ENCODE results near the gene ABCB1. TPM values are rescaled to one million over a fixed set of nuclear protein-coding genes. Genes with fewer than 3 reads are reported as not detected.
"Not testable (repeated sequence)": the region's sequence is repeated elsewhere in the genome, so short reads cannot be mapped to it uniquely, and the experiment has no call there.

The ABCB1 gene
- polyA plus RNA-seq, 4 donors, result 0.79 to 21.9 (median 17.6) TPM

DNA sequence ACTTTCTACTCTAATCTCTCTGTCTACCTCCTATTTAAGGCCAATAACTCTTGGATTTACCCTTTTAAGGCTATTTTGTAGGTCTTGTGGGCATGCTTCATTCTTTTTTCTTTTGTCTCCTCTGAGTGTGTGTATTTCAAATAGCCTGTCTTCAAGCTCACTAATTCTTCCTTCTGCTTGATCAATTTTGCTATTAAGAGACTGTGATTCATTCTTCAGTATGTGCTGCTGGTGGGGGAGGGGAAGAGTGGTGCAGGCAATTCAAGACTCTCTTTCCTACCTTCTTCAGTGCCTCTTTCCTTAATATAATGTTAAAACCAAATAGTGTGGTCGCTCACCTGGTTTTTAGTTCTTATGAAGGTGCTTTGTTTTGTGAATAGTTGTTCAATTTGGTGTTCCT, 20.0 kb downstream of the ABCB1 start:
- no peak for DNase-seq (ENCODE audit: low read depth in 4 of 4, low spot score in 3 of 4)

DNA sequence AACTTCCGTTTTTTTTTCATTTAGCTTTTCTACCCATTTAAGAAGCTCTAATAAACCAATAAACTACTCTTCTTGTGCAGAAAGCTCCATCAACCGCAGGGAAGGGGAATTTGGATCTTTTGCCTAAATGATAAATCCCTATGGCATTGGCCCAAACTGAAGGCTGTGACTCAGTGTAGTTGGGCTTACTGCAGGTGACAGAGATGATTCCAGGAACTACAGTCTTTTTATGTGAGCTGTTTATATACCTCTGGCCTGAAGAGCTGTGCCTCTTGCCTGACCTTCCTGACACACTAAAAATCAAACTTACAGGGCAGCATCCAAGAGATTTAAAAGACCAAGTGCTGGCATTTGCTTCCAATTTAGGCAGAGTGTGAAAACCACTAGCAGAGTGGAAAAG, 25.2 kb downstream of the ABCB1 start:
- DNase-seq (ENCODE audit: low read depth in 4 of 4, low spot score in 3 of 4), result no peak

DNA sequence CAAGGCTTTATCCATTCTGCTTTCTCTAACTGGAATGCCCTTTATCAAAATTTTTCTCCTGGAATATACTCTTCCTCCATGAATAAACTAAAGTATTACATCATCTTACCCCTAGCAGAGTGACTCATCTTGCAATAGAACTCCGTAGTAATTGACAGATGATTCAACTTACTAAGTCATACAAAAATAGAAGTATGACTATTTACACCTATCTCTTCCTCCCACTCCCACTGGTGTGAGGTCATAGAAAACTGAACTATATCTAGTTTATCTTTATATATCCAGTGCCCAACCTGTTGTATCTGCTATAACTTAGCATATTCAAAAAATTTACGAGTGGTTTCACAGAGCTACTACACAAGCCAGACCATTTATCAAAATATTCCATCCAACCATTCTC, 26.1 kb downstream of the ABCB1 start:
- DNase-seq (ENCODE audit: low read depth in 4 of 4, low spot score in 3 of 4), result no peak

DNA sequence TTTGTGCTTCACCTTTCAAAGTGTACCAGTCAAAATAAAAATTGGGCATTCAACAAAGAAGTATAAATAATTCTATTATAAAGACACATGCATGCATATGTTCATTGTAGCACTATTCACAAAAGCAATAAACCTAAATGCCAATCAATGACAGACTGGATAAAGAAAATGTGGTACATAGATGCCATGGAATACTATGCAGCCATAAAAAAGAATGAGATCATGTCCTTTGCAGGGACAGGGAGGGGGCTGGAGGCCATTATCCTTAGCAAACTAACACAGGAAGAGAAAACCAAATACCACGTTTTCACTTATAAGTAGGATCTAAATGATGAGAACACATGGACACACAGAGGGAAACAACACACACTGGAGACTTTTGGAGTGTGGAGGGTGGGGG, 28.2 kb downstream of the ABCB1 start:
- DNase-seq (ENCODE audit: low read depth in 4 of 4, low spot score in 3 of 4), result not testable (repeated sequence)

DNA sequence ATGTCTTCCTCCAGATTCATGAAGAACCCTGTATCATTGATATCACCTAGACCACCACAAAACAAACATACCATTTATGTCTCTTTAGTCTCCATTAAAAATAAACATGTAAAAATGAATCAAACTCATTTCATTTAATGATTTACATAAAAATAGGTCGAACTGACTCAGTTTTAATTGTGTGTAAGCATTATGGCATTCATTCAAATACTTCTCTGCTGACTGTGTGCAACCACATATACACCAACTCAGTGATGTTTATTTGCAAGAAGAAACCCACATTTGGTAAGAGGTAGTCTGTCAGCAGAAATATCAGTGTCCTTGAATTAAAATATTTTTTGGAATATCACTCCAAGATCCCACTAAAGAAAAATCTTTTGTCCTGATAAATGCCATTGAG, 30.5 kb downstream of the ABCB1 start:
- no peak for DNase-seq (ENCODE audit: low read depth in 4 of 4, low spot score in 3 of 4)

DNA sequence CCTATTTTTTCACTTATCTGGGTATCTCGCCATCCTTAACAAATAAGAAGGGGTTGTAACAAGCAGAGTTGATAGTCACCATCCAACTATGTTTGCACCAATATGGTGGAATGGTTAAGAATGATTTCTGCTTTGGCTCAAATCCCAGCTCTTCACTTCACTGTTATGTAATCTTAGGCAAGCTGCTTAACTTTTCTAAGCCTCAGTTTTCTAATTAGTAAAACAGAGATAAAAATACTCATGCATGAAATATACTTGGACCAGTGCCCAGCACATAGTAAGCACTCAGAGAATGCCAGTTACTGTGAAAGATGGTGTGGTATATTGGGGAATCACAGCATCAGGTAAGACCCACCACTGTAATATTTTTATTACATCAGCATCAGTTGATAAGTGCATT, 33.6 kb downstream of the ABCB1 start:
- DNase-seq (ENCODE audit: low read depth in 4 of 4, low spot score in 3 of 4), result no peak

DNA sequence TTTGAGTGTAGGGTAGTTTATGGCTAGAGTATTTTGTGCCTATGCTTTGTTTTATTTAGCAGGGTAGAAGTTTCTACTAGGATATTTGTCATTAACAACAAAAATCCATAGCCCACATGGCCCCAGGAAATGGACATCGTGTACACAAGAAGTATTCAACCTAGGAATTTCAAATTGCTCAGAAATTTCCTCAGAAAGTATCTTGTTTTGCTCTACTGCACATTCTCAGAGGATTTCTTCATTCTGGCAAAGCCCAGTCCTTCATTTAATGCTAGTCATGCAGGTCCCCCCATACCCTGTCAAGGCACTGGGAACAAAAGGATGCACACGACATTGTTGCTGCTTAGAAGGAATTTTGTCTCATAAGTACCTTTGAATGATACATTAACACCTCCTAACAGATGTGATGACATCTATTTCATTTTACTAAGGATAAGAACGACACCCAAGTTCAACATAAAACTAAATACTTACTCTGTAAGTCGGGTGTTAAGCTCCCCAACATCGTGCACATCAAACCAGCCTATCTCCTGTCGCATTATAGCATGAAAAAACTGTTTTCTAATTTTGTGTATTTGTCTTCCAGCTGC, 34.3 kb downstream of the ABCB1 start:
- no peak for DNase-seq (ENCODE audit: low read depth in 4 of 4, low spot score in 3 of 4)

DNA sequence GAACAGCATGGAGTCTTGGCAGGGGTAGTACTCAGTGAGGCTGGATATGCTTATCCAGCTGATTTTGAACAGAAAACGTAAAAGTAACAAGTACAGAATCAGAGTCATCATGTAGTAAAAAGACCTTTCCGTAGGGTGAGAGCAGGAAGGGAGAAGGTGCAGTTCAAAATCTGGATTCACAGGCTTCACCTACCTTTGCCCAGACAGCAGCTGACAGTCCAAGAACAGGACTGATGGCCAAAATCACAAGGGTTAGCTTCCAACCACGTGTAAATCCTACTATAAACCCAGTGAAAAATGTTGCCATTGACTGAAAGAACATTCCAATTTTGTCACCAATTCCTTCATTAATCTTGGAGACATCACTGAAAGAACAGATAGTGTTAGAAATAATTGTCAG, 34.8 kb downstream of the ABCB1 start:
- DNase-seq (ENCODE audit: low read depth in 4 of 4, low spot score in 3 of 4), result no peak

DNA sequence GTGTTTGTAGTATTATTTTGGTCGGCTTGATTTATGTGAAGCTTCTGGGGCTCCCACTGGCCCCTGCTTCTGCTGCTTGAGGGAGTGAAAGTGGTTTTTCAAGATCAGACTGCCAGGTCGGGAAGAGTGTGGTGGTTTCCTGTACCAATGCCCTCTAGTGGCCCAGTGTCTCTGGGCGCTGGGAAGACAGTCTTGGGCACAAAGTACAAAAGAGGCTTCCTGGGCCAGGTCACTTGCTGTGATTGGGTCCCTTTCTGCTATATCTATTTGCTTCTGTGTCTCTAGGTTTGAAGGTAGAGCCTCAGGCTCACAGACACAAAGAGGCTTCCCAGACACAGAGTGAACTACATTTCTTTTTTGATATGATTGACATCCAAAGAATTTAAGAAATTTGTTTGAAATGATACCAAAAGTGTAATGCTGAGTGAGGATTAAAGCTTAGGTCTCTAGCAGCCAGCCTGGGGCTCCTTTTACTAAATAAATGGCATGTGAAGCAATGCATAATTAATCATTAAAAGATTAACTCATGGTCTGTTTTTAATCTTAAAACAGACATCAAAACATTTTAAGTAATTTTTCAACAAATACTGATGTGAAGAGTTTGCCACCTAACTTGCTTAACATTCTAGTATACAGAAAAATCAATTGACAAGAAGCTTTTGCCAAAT, 36.3 kb downstream of the ABCB1 start:
- DNase-seq (ENCODE audit: low read depth in 4 of 4, low spot score in 3 of 4), result peak in 1 of 4 donors; percentile 25

DNA sequence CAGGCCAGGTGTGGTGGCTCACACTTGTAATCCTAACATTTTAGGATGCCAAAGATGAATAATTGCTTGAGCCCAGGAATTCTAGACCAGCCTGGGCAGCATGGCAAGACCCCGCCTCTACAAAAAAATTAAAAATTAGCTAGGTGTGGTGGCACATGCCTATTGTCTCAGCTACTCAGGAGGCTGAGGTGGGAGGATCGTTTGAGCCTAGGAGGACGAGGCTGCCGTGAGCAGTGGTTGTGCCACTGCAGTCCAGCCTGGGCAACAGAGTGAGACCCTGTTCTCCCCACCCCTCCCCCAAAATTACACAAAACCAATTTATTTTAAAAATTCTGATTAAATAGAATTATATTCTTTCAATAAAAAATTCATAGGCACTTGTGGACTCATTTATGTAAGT, 39.0 kb downstream of the ABCB1 start:
- DNase-seq (ENCODE audit: low read depth in 4 of 4, low spot score in 3 of 4), result no peak

DNA sequence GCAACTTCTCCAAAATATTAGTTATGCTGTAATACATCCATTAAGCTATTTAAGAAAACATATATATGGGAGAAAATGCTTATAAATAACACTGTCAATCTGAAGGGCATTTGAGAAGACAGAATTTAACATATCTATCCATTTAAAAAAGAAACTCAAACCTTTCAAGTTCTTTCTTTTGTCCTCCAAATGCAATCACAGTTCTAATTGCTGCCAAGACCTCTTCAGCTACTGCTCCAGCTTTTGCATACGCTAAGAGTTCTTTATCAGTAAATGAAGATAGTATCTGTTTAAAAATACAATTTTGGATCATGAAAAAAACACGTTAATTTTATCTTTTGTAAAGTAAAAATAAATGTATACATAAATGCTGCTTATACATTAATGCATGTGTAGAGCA, 39.6 kb downstream of the ABCB1 start:
- DNase-seq (ENCODE audit: low read depth in 4 of 4, low spot score in 3 of 4), result no peak

DNA sequence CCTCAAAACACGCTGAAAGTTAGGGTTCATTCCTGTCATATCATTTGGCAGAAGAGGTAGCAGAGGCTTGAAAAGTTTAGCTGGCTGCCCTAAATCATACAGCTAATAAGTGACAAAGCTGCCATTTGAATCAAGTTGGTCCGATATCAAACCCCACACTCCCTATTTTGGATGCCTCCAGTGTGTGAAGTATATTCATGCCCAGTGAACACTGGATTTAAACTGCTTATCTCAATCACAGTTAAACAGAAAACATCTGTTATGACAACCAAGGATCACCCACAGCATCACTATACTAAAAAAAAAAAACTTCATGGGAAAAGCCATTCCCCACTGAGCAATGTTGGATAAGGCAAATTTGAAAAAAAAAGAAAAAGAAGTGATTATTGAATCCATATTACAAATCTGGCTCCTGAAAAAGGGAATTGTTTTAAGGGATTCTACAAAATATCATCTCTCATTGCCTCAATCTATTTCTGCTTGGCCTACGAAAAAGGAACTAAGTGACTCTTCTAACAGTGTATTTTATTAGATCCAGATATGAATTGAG, 48.3 kb downstream of the ABCB1 start:
- DNase-seq (ENCODE audit: low read depth in 4 of 4, low spot score in 3 of 4), result no peak

DNA sequence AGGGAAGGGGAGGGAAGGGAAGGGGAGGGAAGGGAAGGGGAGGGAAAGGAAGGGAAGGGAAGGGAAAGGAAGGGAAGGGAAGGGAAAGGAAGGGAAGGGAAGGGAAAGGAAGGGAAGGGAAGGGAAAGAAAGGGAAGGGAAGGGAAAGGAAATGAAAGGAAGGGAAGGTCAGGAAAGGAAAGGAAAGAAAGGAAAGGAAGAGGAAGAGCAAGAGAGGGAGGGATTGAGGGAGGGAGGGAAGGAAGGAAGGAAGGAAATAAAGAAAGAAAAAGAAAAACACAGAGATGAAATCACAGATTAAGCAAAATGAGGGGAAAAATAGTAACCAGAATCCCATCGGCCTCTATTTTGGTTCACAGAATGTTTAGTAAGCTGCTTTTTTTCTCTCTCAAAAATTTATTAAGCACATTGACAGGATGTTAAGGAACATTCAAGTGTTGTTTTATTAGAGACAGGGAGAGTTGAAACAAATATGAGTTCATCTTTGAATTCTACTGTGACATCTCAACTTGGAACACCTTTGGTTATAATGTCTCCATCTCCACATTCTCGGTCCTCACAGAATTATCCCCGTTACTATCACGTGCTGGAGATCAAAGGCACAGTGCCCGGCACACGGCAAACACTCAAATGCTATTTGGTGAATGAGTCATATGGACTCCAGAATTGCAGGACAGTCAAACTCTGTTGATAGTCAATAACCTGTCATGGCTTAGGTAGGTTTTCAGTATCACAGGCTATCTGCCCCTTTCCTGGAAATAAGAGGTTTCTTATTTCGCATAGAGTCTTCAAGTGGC, 52.4 kb downstream of the ABCB1 start:
- no peak for DNase-seq (ENCODE audit: low read depth in 4 of 4, low spot score in 3 of 4)

DNA sequence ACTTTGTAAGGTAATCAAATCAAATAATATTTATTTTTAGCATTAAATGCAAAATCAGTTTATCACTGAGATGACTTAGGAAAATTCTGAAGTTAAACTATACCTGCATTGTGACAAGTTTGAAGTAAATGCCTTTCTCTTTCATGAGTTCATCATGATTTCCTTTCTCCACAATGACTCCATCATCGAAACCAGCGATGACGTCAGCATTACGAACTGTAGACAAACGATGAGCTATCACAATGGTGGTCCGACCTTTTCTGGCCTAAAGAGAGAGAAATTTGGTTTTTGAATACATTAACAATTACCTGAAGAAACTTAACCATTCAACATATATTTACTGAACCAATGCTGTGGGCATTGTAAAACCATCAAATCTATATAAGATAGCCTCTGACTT, 54.9 kb downstream of the ABCB1 start:
- DNase-seq (ENCODE audit: low read depth in 4 of 4, low spot score in 3 of 4), result no peak

DNA sequence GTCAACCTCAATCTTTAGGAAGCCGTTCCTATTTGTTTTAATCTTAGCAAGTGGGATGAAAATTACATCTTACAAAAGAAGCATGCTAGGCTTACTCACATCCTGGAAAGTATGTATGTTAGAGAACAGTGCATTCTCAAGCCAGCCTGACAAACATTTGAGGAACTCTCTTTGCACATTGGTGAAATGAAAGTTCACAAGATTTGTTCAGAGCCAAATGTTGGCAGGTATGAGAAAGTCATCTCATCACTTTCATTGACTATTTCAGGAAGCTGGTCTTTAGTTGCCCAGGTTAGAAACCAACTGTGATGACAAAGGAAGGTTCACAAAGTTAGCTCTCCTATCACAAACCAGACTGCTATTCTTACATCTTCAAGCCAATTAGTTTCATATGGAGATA, 57.1 kb downstream of the ABCB1 start:
- no peak for DNase-seq (ENCODE audit: low read depth in 4 of 4, low spot score in 3 of 4)

DNA sequence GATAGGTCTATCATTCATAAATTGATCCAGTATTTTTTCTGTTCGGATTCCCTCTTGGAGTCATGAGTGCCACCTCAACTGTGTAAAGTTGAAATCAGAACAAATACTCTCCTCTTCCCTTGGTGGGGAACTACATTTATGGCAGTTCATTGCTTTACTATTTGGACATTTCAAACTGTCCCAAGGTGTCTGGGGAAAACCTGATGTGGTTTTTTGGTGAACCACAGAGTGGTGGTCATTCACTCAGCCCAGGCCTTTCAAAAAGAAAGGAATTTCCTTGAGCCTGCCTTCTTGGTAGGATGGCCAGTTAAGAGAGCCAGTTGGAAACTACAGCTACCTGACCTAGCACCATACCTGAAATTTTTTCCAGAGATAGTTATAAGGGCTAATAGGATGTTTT, 59.0 kb downstream of the ABCB1 start:
- no peak for DNase-seq (ENCODE audit: low read depth in 4 of 4, low spot score in 3 of 4)

DNA sequence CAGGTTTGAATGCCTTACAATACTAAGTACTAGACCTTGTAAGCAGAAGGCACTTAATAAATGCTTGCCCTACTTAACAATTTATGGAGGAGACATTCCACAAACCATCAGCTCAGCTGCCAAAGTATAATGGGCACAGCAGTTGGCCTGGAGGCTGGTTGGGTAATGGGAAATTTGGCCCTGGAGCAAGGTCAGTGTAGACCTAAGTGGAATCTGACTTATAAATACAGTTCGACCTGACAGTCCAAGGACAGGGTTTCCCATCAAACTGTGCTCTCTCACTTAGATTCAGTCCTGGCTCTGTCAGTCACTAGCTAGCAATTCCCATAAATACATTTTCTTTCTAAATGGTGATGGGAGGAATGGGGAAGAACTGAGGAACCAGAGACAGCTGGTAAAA, 62.6 kb downstream of the ABCB1 start:
- DNase-seq (ENCODE audit: low read depth in 4 of 4, low spot score in 3 of 4), result no peak

DNA sequence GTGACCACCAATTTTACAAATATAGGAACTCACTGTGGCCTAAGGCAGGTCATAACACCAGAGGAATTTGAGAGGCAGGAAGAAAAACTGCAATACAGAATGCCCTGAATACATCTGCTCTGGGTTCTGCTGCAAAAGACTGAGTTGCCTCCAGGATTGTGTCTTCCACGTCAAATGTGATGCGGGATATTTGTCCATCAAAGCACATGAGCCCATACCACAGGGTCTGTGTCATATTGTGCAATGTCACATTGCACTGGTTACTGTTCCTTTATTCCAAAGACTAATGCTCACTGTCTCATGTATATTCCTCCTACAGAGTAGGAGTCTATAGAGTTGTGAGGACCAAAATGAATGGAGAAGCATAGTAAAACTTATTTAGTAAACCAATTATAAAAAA, 66.6 kb downstream of the ABCB1 start:
- DNase-seq (ENCODE audit: low read depth in 4 of 4, low spot score in 3 of 4), result no peak

DNA sequence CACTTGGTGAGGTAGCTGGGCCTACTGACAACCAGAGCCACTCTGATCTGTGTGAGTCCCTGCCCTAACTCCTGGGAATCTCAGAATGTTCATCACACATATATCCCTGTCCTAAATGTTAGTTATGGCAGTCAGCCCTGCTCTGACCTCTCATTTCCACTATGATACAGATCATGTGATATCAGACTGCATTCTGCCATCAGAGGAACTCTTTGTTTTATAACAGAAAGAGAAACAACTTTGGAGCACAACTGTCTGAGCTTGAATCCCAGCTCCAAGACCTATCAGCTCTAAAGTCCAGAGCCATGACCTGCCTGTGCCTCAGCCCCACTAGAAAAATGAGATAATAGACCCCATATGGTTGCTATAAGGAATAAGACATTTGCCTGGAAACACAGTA, 70.6 kb downstream of the ABCB1 start:
- DNase-seq (ENCODE audit: low read depth in 4 of 4, low spot score in 3 of 4), result no peak

DNA sequence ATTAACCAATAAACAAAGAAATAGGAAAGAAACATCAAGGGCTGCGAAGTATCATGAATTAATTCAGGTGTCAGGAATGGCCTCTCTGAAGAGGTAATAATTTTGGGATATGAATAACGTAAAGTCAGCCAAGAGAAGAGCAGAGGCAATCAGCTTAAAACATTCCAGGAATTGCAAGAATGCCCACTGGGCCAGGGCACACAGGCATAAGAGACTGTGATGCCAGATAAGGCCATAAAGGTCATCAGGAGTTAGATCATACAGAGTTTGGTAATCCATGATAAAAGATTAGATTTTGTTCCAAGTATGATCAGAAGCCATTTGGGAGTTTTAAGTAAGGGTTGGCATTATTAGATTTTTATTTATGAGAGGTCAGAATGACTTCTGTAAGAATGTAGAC, 72.0 kb downstream of the ABCB1 start:
- no peak for DNase-seq (ENCODE audit: low read depth in 4 of 4, low spot score in 3 of 4)

DNA sequence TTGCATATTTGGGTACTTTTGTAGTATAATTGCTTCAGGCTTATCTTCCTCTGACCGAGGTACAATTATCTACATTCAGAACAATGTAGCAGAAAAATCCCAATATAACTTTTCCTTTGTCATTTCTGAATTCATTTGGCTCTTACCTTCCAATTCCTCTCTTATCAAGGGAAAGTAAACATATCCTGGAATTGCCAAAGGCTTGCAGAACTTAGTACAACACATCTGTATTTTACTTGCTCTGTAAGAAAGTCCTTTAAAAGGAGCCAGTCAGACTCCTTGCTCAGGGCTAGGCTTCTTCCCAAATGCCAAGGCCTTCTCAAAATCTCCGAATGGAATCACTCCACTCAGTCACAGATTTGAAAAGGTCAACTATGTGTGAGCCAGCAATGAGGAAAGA, 81.9 kb downstream of the ABCB1 start:
- DNase-seq (ENCODE audit: low read depth in 4 of 4, low spot score in 3 of 4), result no peak

DNA sequence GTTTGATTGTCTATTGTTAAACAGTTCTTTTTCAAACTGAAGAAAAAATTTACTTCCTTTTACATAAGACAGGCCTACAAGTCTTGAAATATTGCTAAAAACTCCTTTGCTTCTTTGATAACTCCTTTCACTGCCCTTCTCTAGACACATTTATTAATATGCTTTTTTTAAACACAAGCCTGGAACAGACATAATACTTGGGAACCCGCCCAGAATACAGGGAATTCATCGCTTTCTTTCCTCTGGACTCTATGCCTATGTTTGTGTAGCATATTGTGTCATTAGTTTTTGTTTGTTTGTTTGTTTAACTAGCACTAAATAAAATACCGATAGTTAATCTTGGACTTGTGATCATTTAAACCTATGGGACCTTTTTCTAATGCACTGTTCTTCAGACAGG, 82.8 kb downstream of the ABCB1 start:
- no peak for DNase-seq (ENCODE audit: low read depth in 4 of 4, low spot score in 3 of 4)
